NCI-H2029 treated with DMSO at 0.1 percent for 48 hours (cell line): ENCODE measurements around the gene IL1A.

Experiments
- DNase-seq: peaks from one replicate; lab custom pipeline; 2025; lab: John Stamatoyannopoulos, UW

The IL1A gene

DNA sequence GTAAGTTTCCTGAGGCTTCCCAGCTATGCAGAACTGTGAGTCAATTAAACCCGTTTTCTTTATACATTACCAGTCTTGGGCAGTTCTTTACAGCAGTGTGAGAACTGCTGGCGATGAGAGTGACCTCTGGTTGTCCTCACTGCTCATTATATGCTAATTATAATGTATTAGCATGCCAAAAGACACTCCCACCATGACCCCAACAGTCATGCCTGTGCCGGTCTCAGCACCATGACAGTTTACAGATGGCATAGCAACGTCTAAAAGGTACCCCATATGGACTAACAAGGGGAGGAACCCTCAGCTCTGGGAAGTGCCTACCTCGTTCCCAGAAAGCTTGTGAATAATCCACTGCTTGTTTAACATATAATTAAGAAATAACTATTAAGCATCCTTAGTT lies 8.1 kb upstream of the IL1A start:
- DNase-seq: no peak

DNA sequence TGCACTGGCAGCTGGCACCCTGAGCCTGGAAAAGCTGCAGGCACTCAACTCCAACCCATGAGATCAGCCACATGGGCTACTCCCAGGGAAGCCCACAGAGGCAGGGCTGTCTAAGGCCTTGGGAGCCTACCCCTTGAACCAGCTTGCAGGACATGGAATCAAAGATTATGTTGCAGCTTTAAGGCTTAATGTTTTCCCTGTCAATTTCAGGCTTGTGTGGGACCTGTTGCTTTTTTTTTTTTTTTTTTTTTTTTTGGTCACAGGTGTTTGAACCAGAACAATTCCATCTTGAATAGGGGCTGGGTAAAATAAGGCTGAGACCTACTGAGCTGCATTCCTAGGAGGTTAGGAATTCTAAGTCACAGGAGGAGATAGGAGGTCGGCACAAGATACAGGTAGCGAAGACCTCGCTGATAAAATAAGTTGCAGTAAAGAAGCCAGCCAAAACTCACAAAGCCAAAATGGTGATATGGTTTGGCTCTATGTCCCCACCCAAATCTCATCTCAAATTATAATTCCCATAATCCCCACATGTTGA lies 7.5 kb upstream of the IL1A start:
- no peak for DNase-seq

DNA sequence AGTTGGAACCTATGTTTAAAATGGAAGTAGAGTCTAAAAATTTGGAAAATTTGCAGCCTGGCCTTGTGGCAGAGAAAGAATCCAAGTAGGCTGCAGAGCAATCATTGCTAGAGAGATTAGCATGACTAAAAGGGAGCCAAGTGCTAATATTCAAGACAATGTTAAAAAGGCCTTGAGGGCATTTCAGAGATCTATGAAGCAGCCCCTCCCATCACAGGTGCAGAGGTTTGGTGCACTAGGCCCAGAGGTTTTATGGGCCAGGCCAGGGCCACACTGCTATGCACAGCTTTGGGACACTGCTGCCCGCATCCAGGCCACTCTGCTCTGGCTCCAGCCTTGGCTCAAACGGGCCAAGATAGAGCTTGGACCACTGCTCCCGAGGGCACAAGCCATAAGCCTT lies 6.7 kb upstream of the IL1A start:
- no peak for DNase-seq

DNA sequence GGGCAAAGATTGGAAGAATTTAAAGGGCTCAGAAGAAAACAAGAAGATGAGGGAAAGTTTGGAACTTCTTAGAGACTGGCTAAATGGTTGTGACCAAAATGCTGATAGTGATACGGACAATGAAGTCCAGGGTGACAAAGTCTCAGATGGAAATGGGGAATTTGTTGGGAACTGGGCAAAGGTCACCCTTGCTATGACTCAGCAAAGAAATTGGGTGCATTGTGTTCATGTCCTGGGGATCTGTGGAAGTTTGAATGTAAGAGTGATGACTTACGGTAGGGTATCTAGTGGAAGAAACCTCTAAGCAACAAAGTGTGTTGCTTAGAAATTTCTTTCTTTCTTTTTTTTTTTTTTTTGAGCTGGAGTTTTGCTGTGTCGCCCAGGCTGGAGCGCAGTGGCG lies 6.0 kb upstream of the IL1A start:
- no peak for DNase-seq

DNA sequence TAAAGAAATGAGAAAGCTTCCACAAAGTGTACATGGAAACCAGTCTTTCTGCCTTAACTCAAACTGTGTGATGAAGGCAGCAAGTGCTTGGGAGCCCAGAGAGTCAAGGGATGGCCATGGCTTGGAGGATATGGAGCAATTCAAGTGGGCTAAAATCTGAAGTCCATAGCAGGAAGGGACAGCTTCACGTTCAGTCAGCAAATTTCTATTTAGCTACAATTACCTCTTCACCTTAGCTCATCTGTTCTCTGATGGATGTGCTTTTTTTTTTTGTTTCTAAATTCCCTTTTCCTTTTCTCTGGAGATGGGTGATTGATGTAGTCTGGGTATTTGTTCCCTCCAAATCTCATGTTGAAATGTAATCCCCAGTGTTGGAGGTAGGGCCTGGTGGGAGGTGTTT lies 4.9 kb upstream of the IL1A start:
- DNase-seq: no peak

DNA sequence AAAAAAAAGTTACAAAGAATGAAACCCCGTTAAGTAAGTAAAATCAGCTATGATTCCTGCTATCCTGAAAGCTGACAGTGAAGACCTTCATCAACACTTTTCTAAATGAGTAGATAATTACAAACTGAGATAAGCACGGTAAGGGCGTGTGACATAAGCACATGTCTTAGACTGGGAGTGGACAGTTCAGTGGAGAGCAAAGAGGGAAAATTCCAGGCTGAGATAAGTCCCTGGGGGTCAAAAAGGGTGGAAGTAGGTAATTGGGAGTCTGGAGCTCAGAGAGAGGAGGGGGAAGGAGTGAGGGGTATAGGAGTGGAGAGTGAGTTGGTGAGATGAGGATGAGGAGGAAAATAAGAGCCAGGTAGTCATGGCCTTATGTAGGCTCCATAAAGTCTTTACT lies 4.4 kb upstream of the IL1A start:
- DNase-seq: no peak

DNA sequence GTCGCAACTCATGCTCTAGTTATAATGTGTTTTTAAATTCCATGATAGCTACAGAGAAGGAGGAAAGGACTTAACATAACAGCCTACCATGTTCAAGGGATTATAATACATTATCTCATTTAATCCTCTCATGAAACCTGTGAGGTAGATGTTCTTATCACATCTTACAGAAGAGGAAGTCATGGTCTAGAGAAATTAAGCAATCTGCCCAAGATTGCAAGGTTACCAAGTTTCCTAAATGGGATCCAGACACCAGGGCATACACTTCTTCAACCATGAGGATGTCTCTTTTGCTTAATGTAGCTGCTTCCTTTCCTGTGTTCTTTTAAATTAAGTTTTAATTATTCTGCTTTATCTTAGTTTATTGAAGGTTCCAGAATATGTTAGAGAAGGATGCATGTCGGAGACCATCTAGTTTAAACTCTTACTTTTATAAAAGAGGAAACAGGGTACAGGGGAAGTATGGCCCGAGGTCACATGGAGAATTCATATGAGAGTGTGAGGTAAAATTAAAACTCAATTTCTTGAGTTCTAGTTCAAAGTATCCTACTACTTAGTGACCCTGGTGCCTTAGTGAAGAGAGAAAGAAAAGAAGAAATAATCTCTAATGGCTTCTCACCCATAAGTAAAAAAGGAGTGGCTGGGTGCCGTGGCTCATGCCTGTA lies 3.6 kb upstream of the IL1A start:
- no peak for DNase-seq

DNA sequence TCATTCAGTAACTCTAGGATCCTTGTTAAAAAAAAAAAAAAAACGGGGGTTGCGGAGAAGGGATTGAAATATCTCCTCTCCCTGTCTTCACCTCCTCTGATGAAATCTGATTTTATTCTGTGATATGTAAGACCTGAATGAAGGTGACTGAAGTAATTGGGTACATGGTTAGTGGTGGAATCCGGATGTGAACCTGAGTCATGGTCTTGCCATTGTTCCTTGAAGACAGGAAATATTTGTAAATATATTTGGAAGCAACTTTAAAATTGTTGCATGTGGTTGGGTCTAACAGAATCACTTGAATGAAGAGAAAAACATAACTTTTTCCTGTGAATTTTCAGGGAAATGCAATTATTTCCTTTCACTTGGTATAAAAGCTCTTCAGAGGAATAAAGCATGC lies 3.0 kb upstream of the IL1A start:
- no peak for DNase-seq

DNA sequence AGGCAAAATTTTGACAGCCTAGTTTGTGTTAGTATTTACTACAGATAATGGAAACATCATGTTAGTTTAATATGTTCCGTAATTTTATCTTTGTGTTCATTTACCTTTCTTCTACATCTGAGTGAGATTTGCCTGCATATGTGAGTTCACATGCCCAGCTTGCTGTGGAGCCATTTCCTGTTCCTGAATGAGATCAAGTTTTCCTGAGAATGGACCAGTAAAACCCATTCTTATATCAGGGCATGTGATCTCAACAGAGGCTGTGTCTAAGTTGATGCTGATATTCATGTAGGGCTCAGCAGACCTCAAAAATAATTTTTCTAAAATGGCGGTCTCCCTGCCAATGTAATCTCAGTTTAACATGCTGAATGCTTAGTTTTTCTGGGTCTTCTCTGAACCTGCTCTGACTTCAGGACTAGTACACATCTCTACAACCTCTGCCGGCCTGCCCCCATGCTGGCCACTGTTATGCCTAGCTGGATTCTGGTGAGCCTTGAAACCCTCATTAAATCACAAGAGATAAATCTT lies 1.0 kb downstream of the IL1A start:
- DNase-seq: no peak

DNA sequence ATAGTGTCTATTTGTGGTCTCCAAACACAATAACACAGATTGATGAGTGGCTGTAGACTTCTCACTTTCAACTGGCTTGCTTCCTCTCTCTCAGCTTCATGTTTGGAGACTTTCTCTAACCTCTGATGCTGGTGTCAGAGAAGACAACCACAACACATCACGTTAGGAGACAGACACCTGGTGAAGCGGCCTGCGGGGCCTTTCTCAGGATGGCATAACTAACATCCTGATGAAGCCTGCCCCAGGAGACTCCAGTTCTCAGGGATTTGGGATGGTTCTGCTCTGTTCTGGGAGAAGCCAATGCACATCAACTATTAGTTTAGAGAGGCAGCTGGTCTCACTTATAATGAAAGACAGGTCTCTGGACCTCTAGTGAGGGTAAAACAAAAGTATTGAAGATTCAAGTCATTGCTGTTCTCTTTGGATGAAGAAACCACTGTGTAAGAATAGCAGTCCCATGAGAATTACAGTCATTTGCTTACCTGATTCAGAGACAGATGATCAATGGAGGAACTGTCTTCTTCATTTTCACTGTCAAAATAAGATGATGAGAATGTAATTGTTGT lies 2.0 kb downstream of the IL1A start:
- DNase-seq: no peak

DNA sequence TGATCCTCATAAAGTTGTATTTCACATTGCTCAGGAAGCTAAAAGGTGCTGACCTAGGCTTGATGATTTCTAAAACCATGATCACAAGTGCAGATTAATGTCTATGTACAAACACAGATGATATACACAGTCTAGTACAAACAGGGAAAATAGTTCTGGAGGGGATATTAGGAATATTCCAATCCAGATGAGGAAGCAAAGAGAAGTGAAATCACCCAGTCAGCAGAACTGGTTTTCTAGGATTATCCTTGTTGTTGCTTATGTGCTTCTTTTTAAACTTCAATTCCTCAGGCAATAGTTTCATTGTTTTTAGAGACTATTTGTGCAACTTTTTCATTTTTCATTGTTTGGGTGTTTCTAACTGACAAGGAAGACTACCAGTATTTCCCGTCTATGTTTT lies 4.7 kb downstream of the IL1A start:
- no peak for DNase-seq

DNA sequence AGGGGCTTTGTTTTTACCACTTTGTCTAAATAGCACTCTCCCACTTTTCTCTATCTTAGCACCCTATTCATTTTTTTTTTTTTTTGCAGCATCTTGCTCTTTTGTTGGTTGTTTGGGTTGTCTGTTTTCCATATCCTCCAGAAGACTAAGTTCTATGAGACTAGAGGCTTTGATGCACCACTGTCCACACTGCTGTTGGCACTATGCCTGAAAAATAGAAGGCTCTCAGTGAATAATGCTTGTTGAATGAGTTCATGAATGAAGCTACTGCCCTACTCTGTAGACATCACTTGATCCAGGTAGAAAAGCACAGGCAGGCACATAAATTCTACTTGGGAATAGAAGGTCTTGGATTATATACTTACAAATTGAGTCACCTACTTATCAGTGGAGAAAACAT lies 7.3 kb downstream of the IL1A start:
- DNase-seq: no peak

DNA sequence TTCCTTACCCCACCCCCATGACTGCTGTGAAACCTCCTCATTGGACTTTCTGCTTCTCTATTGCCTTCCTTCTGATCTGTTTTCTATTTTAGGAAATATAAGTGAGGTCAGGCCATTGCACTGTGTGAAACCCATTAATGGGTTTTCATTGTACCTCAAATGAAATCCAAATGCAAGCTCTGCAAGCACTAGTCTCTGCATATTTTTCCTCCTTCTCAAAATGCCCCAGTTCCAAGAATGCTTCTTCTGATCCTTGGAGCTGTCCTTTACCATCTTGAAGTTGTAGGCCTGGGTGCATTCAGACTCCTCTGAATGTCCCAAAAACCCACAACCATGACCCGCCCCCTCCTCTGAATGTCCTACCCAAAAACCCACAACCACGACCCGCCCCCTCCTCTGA lies 8.2 kb downstream of the IL1A start:
- DNase-seq: no peak

DNA sequence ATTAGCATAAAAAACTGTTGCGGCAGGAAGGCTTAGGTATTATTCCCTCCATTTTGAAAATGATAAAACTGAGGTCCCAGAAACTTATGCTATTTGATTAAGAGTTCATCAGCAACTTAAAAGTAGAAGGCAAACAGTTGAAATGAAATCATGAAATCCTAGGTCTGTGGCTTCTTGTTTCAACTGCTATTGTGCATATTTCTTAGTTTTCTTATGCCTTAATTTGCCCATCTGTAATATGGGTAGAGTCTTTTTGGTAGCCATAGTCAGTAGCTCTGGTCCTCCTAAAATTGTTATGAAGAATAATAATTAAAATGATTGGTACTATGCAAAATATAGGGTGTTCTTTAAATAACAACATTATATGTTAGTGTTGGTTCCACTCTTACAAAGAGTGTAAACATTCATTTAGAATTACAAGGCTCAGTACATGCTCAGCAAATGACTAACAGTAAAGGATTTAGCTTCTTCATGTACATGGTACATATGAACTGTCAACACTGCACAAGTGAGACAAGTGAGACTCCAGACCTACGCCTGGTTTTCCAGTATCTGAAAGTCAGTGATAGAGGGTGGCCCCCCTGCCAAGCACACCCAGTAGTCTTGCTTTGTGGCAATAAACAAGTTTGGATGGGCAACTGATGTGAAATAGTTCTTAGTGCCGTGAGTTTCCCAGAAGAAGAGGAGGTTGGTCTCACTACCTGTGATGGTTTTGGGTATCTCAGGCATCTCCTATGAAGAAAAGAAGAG lies 9.6 kb downstream of the IL1A start:
- no peak for DNase-seq

DNA sequence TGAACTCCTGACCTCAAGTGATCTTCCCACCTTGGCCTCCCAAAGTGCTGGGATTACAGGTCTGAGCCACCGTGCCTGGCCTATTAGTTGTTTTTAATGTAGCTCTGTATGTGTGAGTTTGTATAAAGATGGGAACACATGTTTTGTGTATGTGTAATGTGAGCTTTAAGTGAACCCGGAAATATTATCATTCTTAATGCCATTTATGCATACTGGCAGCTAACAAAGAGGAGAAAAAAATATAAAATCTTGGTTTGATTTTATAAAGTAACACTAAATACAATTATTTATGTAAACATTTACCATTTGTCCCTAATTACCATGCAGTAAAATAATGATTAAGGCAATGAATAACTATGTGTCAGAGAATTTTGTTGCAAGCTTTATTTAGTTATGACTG lies 10.7 kb downstream of the IL1A start:
- DNase-seq: no peak

DNA sequence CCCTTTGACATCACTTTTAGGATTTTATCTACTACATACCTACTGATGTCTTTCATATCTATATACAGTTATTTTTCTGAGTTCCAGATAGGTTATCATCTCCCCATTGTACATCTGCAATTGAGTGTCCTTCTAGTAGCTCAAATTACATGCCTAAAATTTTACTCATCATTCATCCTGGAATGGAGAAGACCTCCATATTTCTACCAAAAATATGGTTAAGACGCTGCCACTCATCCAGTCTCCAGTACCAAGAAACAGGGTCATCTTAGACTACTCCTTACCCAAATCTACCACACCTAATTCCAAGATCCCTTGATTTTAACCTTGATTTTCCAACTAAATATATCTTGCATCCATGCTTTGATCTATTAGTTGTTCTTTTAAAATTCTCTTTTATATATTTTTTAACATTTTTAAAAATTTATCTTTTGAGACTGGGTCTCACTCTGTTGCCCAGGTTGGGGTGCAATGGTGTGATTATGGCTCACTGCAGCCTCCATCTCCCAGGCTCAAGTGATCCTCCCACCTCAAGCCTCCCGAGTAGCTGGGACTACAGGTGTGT lies 11.3 kb downstream of the IL1A start:
- no peak for DNase-seq

DNA sequence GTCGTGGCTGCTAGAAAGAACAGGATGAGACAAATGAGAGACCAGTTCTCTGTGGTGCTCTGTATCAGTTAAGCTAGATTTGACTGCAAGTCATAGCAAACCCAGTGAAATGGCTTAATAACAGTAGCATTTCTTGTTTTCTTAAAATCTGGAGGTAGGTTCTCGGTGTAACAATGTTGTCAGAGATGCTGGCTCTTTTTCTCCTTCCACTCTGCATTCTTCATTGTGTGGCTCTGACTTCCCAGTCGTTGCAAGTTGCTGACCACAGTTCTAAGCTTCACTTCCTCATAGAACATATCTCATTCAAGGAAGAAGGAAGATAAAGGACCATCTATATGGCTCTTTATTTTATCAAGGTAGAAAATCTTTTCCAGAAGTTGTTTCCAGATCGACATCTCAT lies 12.0 kb downstream of the IL1A start:
- no peak for DNase-seq

DNA sequence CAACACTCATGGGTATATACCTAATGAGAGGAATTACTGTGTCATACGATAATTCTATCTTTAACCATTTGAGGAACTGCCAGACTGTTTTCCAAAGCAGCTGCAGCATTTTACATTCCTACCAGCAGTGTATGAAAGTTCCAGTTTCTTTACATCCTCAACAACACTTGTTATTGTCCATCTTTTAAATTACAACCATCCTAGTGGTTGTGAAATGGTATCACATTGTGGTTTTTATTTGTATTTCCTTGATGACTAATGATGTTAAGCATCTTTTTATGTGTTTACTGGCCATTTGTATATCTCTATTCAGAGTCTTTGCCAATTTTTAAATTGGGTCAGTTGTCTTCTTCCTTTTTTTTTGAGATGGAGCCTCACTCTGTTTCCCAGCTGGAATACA lies 15.9 kb downstream of the IL1A start:
- DNase-seq: no peak

DNA sequence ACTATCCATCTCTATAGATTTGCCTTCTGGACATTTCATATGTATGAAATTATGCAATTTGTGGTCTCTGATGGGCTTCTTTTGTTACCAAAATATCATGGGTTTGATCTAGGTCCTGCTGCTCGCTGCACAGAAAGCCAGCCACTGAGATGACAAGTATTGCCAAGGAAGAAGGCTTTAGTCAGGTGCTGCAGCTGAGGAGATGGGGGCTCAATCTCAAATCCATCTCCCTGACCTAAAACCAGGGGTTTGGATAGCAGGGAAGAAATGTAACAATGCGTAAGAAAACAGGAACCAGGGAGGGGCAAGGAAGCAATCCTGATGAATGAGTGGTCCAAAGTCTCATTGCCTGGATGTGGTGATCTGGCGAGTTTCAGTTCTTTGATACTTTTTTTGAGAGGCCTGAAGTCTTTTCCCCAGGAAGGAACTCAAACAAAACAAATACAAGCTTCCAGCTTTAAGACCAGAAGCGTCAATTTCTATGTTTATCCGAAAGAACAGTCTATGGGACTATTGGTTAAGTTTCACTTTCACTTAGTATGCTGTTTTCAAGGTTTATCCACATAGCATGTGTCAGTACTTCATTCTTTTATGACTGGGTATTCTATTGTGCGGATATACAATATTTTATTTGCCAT lies 16.5 kb downstream of the IL1A start:
- DNase-seq: no peak

DNA sequence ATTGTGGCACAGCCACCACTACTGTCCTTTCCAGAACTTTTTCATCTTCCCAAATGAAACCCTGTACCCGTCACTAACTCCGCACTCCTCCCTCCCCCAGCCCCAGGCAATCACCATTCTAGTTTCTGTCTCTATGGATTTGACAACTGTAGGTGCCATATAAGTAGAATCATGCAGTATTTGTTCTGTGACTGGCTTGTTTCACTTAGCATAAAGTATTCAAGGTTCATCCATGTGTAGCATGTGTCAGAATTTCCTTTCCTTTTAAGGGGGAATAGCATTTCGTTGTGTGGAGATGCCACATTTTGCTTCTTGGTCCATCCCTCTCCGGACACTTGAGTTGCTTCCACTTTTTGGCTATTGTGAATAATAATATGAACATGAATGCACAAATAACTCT lies 19.0 kb downstream of the IL1A start:
- no peak for DNase-seq

DNA sequence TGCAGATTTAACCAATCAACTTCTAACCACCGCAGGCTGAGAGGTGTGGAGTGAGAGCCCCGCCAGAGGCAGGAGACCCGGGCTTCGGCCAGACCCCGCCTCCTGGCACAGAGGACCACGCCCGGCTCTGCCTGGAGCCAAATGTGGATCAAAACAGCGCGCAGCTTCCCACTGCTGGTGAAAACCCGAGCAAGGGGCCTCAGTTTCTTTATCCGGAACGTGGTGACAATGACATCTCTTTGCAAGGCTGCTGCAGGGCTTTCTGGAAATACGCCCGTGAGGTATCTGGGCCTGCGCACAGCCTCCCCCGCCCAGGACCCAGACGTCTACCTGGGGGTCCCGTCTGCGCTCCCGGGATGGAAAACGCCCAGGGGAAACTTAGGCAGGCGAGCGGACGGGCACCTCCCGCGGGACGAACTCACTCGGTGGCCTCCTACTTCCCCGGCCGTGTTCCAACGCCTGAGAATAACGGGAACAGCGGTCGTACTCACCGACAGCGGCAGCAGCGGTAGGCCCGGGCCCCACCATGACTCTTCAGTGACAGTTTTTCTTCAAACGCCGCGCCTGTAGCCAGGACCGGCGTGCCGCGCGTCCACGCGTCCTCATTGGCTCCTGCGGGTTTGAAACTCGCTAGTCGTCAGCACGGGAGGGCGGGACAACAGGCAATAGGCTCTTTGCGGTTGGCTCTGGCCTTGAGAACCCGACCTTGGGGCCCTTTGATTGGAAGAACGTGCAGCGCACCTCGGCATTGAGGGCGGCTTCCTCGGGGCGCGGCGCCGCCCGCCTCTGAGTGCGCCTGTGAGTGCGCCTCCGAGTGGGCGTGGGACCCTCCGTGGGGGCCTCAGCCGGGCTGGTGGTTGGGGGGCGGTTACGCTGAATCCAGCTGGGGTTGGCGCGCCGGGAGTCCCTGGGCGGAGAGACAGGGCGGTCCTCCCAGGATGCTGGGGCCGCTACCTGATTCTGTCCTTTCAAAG lies 19.9 kb downstream of the IL1A start, which contains the start of gene CKAP2L:
CKAP2L (minus strand) TSS at position 539 of the 974 bp plus-strand sequence; CDS start at position 528, 11 bp downstream.
- peak; percentile 84 for DNase-seq
